NCI-H1048 (cell line): Measurements from ENCODE around the gene WDR4.
"Not testable (repeated sequence)": the region's sequence is repeated elsewhere in the genome, so short reads cannot be mapped to it uniquely, and the experiment has no call there.

Source experiments
- DNase-seq: peaks from one replicate; lab custom pipeline; 2025; lab: John Stamatoyannopoulos, UW

WDR4 gene

GRCh38 chr21:42878678-42878992 is 704 bp downstream of the WDR4 start:
- DNase-seq: no peak

GRCh38 chr21:42875811-42876210 is 3.5 kb downstream of the WDR4 start:
- DNase-seq: not testable (repeated sequence)

GRCh38 chr21:42873096-42873495 is 6.2 kb downstream of the WDR4 start:
- no peak for DNase-seq

- no peak for DNase-seq
Observed at GRCh38 chr21:42868196-42868595, 11.1 kb downstream of the WDR4 start.

GRCh38 chr21:42865776-42866160 is 13.6 kb downstream of the WDR4 start:
- DNase-seq: no peak

- no peak for DNase-seq
Observed at GRCh38 chr21:42864815-42865775, 14.2 kb downstream of the WDR4 start.

- no peak for DNase-seq
Observed at GRCh38 chr21:42864286-42864685, 15.1 kb downstream of the WDR4 start.

- DNase-seq: no peak
Observed at GRCh38 chr21:42863504-42863870, 15.9 kb downstream of the WDR4 start.

GRCh38 chr21:42862774-42863503 is 16.4 kb downstream of the WDR4 start:
- DNase-seq: no peak

GRCh38 chr21:42861848-42862400 is 17.4 kb downstream of the WDR4 start:
- no peak for DNase-seq

GRCh38 chr21:42861311-42861847 is 18.0 kb downstream of the WDR4 start:
- no peak for DNase-seq

- DNase-seq: no peak
Observed at GRCh38 chr21:42860345-42860744, 19.0 kb downstream of the WDR4 start.

GRCh38 chr21:42859891-42860230 is 19.5 kb downstream of the WDR4 start:
- no peak for DNase-seq

- DNase-seq: no peak
Observed at GRCh38 chr21:42858957-42859890, 20.1 kb downstream of the WDR4 start.

GRCh38 chr21:42858185-42858847 is 21.0 kb downstream of the WDR4 start:
- no peak for DNase-seq

- DNase-seq: no peak
Observed at GRCh38 chr21:42857216-42857615, 22.1 kb downstream of the WDR4 start.

- DNase-seq: no peak
Observed at GRCh38 chr21:42855937-42856335, 23.4 kb downstream of the WDR4 start.

GRCh38 chr21:42855171-42855936 is 24.0 kb downstream of the WDR4 start:
- no peak for DNase-seq

- no peak for DNase-seq
Observed at GRCh38 chr21:42854246-42855010, 24.9 kb downstream of the WDR4 start.

GRCh38 chr21:42853621-42854020 is 25.7 kb downstream of the WDR4 start:
- DNase-seq: no peak
